Neural progenitor cell (in vitro differentiated cells): Measurements from ENCODE around the gene GP2.

Experiments
- CTCF ChIP-seq: fragments of 200-600 bp; sonication (generic); IDR thresholded peaks from 2 replicates; pipeline ENCODE4 v1.5.1; 2017; ENCODE audit warnings: antibody characterized with exemption, mild to moderate bottlenecking
- EZH2 ChIP-seq: fragments of 200-600 bp; sonication (generic); IDR thresholded peaks from 2 replicates; pipeline ENCODE4 v1.6.1; 2017; ENCODE audit warnings: antibody characterized with exemption, mild to moderate bottlenecking, moderate library complexity
- EZH2phosphoT487 ChIP-seq: fragments of 200-600 bp; sonication (generic); IDR thresholded peaks from 2 replicates; pipeline ENCODE4 v1.6.1; 2017; ENCODE audit warnings: antibody characterized with exemption

- TF ChIP-seq EZH2 (no peak), CTCF (no peak), EZH2phosphoT487 (no peak)
These were observed 62.3 kb downstream of the GP2 start for GRCh38 chr16:20265019-20265418.
